GM12878 (cell line): Measurements from ENCODE around the gene ATP5F1D. TPM values are rescaled to one million over a fixed set of nuclear protein-coding genes. Genes with fewer than 3 reads are reported as not detected.
A peak's percentile ranks its signal among the peaks of the same experiment; 100 is the strongest.

Experiments used
- ATAC-seq: fragments of 200-7000 bp; cut with Tn5 transposase; 3 replicates; pipeline ENCODE4 v1.9.1; 2020; ENCODE audit warnings: mild to moderate bottlenecking, moderate library complexity
- BruUV-seq: library from RNA; stranded (reverse); fragments of 400-500 nt; replicated peaks from 2 replicates; lab custom pipeline; 2021; lab: Mats Ljungman, UMichigan
- CTCF ChIA-PET: fragments of 300-600 bp; sonication (Branson Sonifier 250); formaldehyde crosslinking; extraction: SDS; loops from one replicate; lab custom pipeline; 2021; ENCODE audit warnings: inconsistent platforms; lab: Yijun Ruan, JAX
- POLR2A ChIA-PET: fragments of 350-600 bp; formaldehyde crosslinking; extraction: SDS; loops from one replicate; lab custom pipeline; 2021; ENCODE audit warnings: inconsistent platforms; lab: Charles Lee
- RAD21 ChIA-PET: fragments of 300-600 bp; sonication (Branson Sonifier 250); formaldehyde crosslinking; loops from one replicate; lab custom pipeline; 2023; ENCODE audit warnings: antibody characterized with exemption; ENCODE audit not compliant: unreplicated experiment; lab: Charles Lee
- SMC1A ChIA-PET: fragments of 300-600 bp; sonication (Branson Sonifier 250); formaldehyde crosslinking; loops from one replicate; lab custom pipeline; 2023; ENCODE audit not compliant: unreplicated experiment, uncharacterized antibody; lab: Charles Lee
- DNase-seq: peaks from one replicate; pipeline ENCODE4 v3.0.0-alpha.2; 2011; ENCODE audit warnings: low read depth, low spot score
- FAIRE-seq: peaks from 3 replicates; lab custom pipeline; 2011; peaks lifted over from hg19 to GRCh38; lab: Jason Lieb, UNC
- H2AFZ ChIP-seq: 2 replicates; pipeline ENCODE4 v1.6.0; 2011; ENCODE audit warnings: low read depth, low read length, control low read depth; ENCODE audit not compliant: control insufficient read depth
- H3K27ac ChIP-seq: 2 replicates; pipeline ENCODE4 v1.5.1; 2011; ENCODE audit warnings: control low read depth; ENCODE audit not compliant: control insufficient read depth, insufficient read depth
- H3K27me3 ChIP-seq, 2 experiments: replicated peaks in 1 of 2; 2 replicates each; pipeline versions ENCODE4 v1.6.0 to v1.6.1; 2011; ENCODE audit warnings: low read length in 1 of 2; ENCODE audit not compliant: control insufficient read depth in 2 of 2, insufficient read depth in 2 of 2
- H3K36me3 ChIP-seq, 2 experiments: 2 replicates each; pipeline ENCODE4 v1.5.1; 2011; ENCODE audit warnings: low read length in 1 of 2; ENCODE audit not compliant: control insufficient read depth in 2 of 2, insufficient read depth in 2 of 2
- H3K4me1 ChIP-seq: 2 replicates; pipeline ENCODE4 v1.6.1; 2011; ENCODE audit warnings: mild to moderate bottlenecking, low read length, moderate library complexity, mixed read lengths; ENCODE audit not compliant: control insufficient read depth, insufficient read depth
- H3K4me2 ChIP-seq: 2 replicates; pipeline ENCODE4 v1.6.0; 2011; ENCODE audit warnings: control low read depth; ENCODE audit not compliant: control insufficient read depth, insufficient read depth
- H3K4me3 ChIP-seq: fragments of 200-600 bp; sonication (generic); 2 replicates; pipeline ENCODE4 v1.5.1; 2016
- H3K79me2 ChIP-seq: 2 replicates; pipeline ENCODE4 v1.6.0; 2011; ENCODE audit warnings: low read length; ENCODE audit not compliant: control insufficient read depth, insufficient read depth
- H3K9ac ChIP-seq: 2 replicates; pipeline ENCODE4 v1.8.0; 2011; ENCODE audit warnings: low read length, control low read depth, mixed read lengths; ENCODE audit not compliant: control insufficient read depth, insufficient read depth
- H3K9me3 ChIP-seq: replicated peaks from 3 replicates; pipeline ENCODE4 v1.5.1; 2011; ENCODE audit warnings: mild to moderate bottlenecking, low read length; ENCODE audit not compliant: control insufficient read depth, insufficient read depth
- H4K20me1 ChIP-seq: 2 replicates; pipeline ENCODE4 v1.6.0; 2011; ENCODE audit not compliant: control insufficient read depth, insufficient read depth
- ATF2 ChIP-seq: IDR thresholded peaks from 2 replicates; pipeline ENCODE4 v1.6.1; 2012; ENCODE audit warnings: low read length, inconsistent platforms
- BCLAF1 ChIP-seq: fragments of 450-650 bp; IDR thresholded peaks from 2 replicates; pipeline ENCODE4 v1.6.1; 2017; ENCODE audit warnings: antibody characterized with exemption, mild to moderate bottlenecking, moderate library complexity
- CTCF ChIP-seq, 3 experiments: IDR thresholded peaks in 2 of 3; conservative IDR thresholded peaks in 1 of 3; 2 replicates each; pipeline ENCODE4 v1.5.1; 2011; ENCODE audit warnings: low read depth in 3 of 3, low read length in 3 of 3, mild to moderate bottlenecking in 3 of 3, control low read depth in 2 of 3, moderate library complexity in 2 of 3, inconsistent platforms in 1 of 3, mixed read lengths in 1 of 3; ENCODE audit not compliant: control insufficient read depth in 2 of 3, insufficient read depth in 1 of 3; ENCODE audit errors: extremely low read depth in 1 of 3
- HCFC1 ChIP-seq: fragments of 150-350 bp; IDR thresholded peaks from 2 replicates; pipeline ENCODE4 v1.6.1; 2014; ENCODE audit warnings: low read length
- MTA2 ChIP-seq: fragments of 450-650 bp; IDR thresholded peaks from 2 replicates; pipeline ENCODE4 v1.6.1; 2016; ENCODE audit warnings: low read depth, mild to moderate bottlenecking, moderate library complexity
- NR2F1 ChIP-seq: fragments of 450-650 bp; conservative IDR thresholded peaks from 2 replicates; pipeline ENCODE4 v1.6.1; 2017; ENCODE audit warnings: mild to moderate bottlenecking
- SIN3A ChIP-seq: IDR thresholded peaks from 2 replicates; pipeline ENCODE4 v1.6.1; 2012; ENCODE audit warnings: low read depth, low read length, improper control_type of control experiment
- SMC3 ChIP-seq: IDR thresholded peaks from 2 replicates; pipeline ENCODE4 v1.6.1; 2011; ENCODE audit warnings: low read length, improper control_type of control experiment, borderline replicate concordance
- TARDBP ChIP-seq: IDR thresholded peaks from 2 replicates; pipeline ENCODE4 v1.6.1; 2016; ENCODE audit warnings: borderline replicate concordance
- TCF7 ChIP-seq: IDR thresholded peaks from 2 replicates; pipeline ENCODE4 v1.6.1; 2014; ENCODE audit warnings: antibody characterized with exemption, borderline replicate concordance
- WGBS: methylation state at CpG from one replicate; pipeline ENCODE4 v1.1.6; 2016; ENCODE audit warnings: low lambda C conversion rate; ENCODE audit not compliant: insufficient replicate concordance, insufficient coverage; ENCODE audit errors: missing lambda C conversion rate; 5-methylcytosine and 5-hydroxymethylcytosine counted together
- in situ Hi-C: fragments of 300-500 bp; cut with MboI; formaldehyde crosslinking; loops from 9 replicates; pipeline ENCODE4 v1.14.3; 2018; ENCODE audit warnings: mixed read lengths
- intact Hi-C: fragments of 100-400 bp; cut with micrococcal nuclease; formaldehyde crosslinking; loops from one replicate; pipeline ENCODE4 v1.14.2; 2022; ENCODE audit not compliant: unreplicated experiment
- polyA plus RNA-seq, 11 experiments: library from polyadenylated mRNA; depleted of rRNA in 4 of 11; unstranded in 6 of 11; stranded (reverse) in 5 of 11; fragments of >200 nt; fragmentation: Nextera tagmentation in 4 of 11; fragmentation: Illumina TruSeq in 1 of 11; extraction: Ambion mirVana in 4 of 11; extraction: Trizol in 1 of 11; gene quantifications; 1 replicate in 1 of 11; 2 replicates in 10 of 11; pipeline versions ENCODE4 v1.2.1 to v1.2.3, GENCODE V29; 2011 to 2016; ENCODE audit warnings: inconsistent platforms in 2 of 11, missing spikeins in 2 of 11, low read depth in 1 of 11
- total RNA-seq, 4 experiments: library from RNA; depleted of rRNA in 3 of 4; stranded (reverse); fragments of >200 nt in 3 of 4; fragmentation: Illumina TruSeq in 1 of 4; extraction: Trizol in 1 of 4; gene quantifications; 2 replicates each; pipeline versions ENCODE4 v1.2.1 to v1.2.3, GENCODE V29; 2013 to 2021

ATP5F1D gene
- total and polyA plus RNA-seq, 10 of the 15 experiments (the other 5 are each of a cell fraction or from before 2014, with no cell fraction given), result 7.2 to 357 (median 49.5) TPM

GRCh38 chr19:1220976-1221903, 20.3 kb upstream of the ATP5F1D start:
- ATAC-seq (peak; percentile 37; the same call in 2 of the 3 replicates), FAIRE-seq (no peak), DNase-seq (no peak)
- Histone ChIP-seq H3K4me3 (no peak overlapping the region), H3K36me3 (peaks cover 3 to 22% of the 10 kb centered on the region in 2 experiments; a peak in 3 of 4 replicates), H4K20me1 (no peaks in the 10 kb centered on the region), H3K9me3 (no peaks in the 10 kb centered on the region), H3K27ac (no peak overlapping the region), H2AFZ (no peak overlapping the region), H3K27me3 (no peaks in the 10 kb centered on the region), H3K79me2 (peaks cover 6% of the 10 kb centered on the region), H3K4me2 (no peak overlapping the region), H3K9ac (no peak overlapping the region), H3K4me1 (no peaks in the 10 kb centered on the region)
- intact Hi-C loops (no loop called here), in situ Hi-C loops (no loop called here)
- ChIA-PET CTCF (interaction anchor here (0.5 to 1.4 kb wide), 3 partner anchors 23 to 29 kb away, joined by 3 to 6 read pairs (median 3); no protein-coding TSS in a partner anchor), SMC1A (no interaction called here), RAD21 (interaction anchor here (1.0 kb wide), 1 partner anchor 17 kb away, joined by 3 read pairs; no protein-coding TSS in a partner anchor), POLR2A (no interaction called here)
- BruUV-seq, result no TSS peak
- TF ChIP-seq CTCF (IDR thresholded peaks at IDR 0.05 in 2 of 3, conservative IDR thresholded peaks at IDR 0.05 in 1 of 3; ENCODE audit: control insufficient read depth in 2 of 3, extremely low read depth in 1 of 3, insufficient read depth in 1 of 3, low read depth in 3 of 3, low read length in 3 of 3) (peak; percentile 26 to 55 (median 33); a peak in 4 of 6 replicates), SIN3A (no peak)
- WGBS, result 90% methylated on average over 31 of the region's 38 CpGs

- POLR2A ChIA-PET, result no interaction called here
- SMC1A ChIA-PET, result no interaction called here
- peaks cover 3 to 24% of the 10 kb centered on the region in 2 experiments; a peak in 3 of 4 replicates for H3K36me3 ChIP-seq
- TF ChIP-seq HCFC1, result no peak
- no peak for TF ChIP-seq NR2F1
- no peak for TF ChIP-seq BCLAF1
- TF ChIP-seq ATF2, result no peak
- TF ChIP-seq TARDBP, result no peak
- TF ChIP-seq MTA2, result no peak
- no peak for TF ChIP-seq TCF7
- no peak for TF ChIP-seq SMC3
Observed at GRCh38 chr19:1221904-1222255, 19.7 kb upstream of the ATP5F1D start.

More at GRCh38 chr19:1221904-1222255, 19.7 kb upstream of the ATP5F1D start:
- no peak overlapping the region for H2AFZ ChIP-seq
- H3K4me3 ChIP-seq, result no peak overlapping the region
- H3K9me3 ChIP-seq, result no peaks in the 10 kb centered on the region
- no peak overlapping the region for H3K4me2 ChIP-seq
- no peak for FAIRE-seq
- ChIA-PET CTCF (no interaction called here), RAD21 (no interaction called here)
- no peak for DNase-seq
- no peak overlapping the region for H3K9ac ChIP-seq
- no peaks in the 10 kb centered on the region for H3K4me1 ChIP-seq
- no peaks in the 10 kb centered on the region for H3K27me3 ChIP-seq
- peaks cover 3% of the 10 kb centered on the region for H3K79me2 ChIP-seq
- BruUV-seq, result no TSS peak
- in situ Hi-C loops (no loop called here), intact Hi-C loops (no loop called here)
- H4K20me1 ChIP-seq, result no peaks in the 10 kb centered on the region
- WGBS, result 94% methylated on average over 20 of the region's 22 CpGs
- no peak for ATAC-seq
- H3K27ac ChIP-seq, result no peak overlapping the region
